Ramos (cell line): ENCODE data around the gene TTC9.
"Not testable (repeated sequence)": the region's sequence is repeated elsewhere in the genome, so short reads cannot be mapped to it uniquely, and the experiment has no call there.

ENCODE experiments used
- in situ Hi-C: fragments of 300-500 bp; cut with MboI; formaldehyde crosslinking; loops from one replicate; pipeline ENCODE4 v1.14.3; 2022; ENCODE audit warnings: low sequenced_read_pairs; ENCODE audit not compliant: unreplicated experiment

TTC9 gene

DNA sequence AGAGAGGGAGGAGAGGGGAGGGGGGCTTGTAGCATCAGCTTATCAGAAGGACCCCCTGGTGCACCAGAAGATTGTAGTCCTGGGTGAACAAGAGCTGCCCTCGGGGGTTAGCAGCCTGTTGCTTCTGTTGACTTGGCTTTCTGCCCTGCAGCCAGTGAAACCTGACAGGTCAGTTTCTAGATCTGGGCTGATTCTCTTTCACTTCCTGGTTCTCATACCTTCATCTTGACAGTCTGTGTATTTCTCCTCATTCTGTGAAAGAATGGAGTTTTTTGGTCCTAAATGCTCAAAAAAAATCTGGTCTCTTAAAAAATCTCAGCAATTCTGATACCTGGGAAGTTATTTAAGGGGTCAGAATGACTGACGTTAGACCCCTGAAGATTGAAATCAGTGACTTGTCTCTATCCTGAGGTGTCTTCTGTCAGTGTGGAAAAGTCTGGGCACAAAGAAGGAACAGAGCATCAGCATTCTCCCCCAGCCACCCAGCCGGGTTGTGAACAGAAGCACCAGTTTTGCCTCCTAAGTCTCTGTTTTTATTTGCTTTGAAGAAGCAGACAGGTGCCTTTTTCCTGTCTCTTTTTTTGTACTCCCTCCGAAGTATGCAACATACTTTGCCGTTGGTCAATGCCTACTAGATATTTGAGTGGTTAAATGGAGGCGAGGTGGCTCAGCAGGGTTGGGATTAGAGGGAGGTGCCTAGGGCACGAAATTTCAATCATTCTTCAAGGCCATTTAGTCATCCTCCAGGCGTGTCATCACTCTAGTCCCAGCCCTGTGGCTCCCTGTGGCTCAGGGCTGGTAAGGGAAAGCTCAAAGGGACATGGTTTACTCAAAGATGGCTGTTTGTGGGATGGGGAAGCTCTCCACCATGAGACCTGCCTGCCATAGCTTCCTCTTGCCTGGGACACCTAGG, 24.0 kb downstream of the TTC9 start:
- in situ Hi-C loops = loop anchor here (25.0 kb wide), 2 partner anchors 897 to 1053 kb away; partner anchors contain the start of gene SUSD6

DNA sequence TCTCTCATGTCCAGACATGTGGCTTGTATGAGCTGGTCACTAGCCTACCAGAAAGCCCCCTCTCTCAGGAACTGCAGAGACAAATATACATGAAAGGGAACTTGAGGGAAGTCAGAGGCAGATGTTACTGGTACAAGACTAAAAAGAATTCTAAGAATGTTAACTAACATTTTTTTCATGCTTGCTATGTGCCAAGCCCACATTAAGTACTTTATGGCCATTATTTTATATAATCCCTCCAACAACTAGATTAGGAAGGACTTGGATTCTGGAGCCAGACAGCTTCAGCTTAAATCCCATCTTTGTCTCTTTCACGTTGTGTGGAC, 24.6 kb downstream of the TTC9 start:
- in situ Hi-C loops = loop anchor here (25.0 kb wide), 2 partner anchors 896 to 1054 kb away; partner anchors contain the start of gene SUSD6

DNA sequence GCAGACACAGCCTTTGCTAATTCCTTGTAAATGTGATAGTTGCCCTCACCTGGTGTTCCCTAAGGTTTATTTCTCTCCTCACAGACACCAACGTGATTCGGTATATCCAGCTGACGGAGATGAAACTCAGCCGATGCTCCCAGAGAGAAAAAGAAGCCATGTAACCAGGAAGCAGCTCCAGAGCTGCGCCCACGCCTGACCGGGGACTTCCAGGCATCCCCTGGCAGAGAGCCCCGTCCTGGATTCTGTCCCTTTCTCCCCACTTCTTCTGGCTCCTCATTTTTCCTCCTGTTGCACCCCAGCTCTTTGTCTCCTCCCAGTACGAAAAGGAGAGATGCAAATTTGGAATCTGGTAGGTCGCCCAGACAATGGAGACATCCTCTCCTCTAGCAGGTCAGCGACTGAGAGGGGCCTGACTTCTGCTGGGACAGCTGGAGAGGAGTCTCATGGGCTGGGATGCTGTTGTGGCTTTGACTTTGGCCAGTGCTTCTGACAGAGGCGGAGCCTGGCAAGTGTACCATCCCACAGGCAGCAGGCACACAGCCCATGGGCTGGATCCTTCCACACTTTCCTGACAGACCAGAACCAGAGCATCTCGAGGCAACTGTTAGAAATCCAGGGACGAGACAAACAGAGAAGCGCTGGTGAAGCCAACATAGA, 29.4 kb downstream of the TTC9 start:
- in situ Hi-C loops = loop anchor here (25.0 kb wide), 2 partner anchors 891 to 1059 kb away; partner anchors contain the start of gene SUSD6

DNA sequence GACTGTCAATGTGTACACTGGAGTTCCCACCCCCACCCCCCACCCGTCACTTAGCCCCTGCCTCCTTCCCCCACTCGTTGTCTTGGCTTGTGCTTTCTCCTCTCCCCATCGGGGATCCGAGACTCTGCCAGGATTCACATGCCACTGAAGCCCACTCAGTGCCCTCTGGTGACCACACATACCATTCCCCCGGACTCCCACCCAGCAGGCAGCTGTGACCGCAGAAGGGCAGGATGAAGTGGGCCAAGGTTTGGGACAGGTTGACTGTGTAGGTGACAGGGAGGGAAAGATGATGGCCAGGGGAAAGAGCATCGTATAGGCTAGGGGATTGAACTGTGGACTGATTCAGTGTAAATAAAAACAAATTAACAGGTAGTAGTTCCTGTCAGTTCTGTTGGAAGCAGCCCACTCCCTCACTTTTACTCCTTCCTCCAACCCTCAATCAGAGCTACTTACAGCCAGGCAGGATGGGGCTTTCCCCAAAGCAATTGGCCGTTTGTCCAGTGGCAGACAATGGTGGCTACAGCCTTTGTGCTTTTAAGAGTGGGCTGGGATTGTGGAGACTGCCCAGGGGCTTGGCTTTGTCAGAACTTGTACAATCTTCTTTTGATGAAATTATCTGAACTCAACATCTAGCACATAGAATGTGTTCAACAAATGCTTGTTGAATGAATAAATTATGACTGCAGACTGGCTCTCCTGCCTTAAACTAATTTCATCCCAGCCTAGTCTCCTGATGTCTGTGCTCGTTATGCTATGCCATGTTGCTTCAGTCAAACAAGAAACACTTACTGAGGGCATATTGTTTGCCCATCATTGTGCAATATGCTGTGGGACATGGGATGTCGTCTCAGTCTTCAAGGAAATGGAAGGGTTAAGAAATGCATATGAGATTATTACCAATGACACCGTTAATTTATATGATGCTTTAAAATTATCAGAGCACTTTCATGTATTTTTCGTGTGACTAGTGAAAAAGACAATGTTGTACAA, 30.2 kb downstream of the TTC9 start:
- in situ Hi-C loops = loop anchor here (25.0 kb wide), 2 partner anchors 890 to 1060 kb away; partner anchors contain the start of gene SUSD6

DNA sequence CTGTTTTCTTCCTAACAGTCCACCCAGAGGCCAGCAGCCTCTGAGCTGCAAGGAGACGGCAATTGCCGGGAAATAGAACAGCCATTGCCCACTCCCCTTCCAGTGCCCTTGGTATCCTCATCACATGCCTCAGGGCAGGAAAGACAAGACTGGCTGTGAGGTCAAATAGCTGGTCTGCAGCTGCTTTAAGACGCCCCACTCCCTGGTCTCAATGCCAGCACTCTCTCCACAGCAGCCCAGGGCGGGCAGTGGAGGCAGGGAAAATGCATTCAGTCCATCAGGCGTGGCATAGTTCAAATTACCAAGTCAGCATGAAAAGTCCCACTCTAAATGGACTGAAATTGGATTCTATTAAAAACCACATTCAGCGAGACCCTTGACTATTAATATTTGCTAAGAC, 35.6 kb downstream of the TTC9 start:
- in situ Hi-C loops = no loop called here

DNA sequence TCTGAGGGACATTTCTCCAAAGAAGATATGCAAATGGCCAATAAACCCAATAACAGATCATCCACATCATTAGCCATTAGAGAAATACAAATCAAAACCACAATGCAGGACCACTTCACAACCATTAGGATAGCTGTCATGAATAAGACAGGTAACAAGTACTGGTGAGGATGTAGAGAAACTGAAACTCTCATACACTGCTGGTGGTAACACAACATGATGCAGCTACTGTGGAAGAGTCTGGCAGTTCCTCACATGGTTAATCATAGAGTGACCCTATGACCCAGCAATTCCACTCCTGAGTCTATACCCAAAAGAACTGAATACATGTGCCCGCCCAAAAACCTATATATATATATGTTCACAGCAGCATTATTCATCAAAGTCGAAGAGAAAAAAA, 39.0 kb downstream of the TTC9 start:
- in situ Hi-C loops = no loop called here

DNA sequence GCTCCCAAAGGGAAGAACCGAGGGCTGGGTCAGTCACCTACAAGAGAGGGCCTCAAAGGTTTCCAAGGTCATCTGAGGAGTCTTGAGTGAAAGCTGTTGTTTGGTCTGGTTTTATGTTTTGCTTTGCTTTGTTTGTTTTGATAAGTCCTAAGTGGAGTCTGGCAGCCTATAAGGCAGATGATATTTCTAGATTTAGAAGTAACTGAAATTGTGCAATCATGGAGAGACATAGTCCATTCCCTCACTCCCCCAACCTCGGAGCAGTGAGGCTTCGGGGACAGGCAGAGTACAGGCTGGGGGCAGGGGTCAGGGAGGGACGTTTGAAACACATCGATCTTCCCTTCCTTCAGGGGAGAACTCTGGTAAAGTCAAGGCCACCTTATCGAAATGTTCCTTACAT, 42.3 kb downstream of the TTC9 start:
- in situ Hi-C loops = no loop called here

DNA sequence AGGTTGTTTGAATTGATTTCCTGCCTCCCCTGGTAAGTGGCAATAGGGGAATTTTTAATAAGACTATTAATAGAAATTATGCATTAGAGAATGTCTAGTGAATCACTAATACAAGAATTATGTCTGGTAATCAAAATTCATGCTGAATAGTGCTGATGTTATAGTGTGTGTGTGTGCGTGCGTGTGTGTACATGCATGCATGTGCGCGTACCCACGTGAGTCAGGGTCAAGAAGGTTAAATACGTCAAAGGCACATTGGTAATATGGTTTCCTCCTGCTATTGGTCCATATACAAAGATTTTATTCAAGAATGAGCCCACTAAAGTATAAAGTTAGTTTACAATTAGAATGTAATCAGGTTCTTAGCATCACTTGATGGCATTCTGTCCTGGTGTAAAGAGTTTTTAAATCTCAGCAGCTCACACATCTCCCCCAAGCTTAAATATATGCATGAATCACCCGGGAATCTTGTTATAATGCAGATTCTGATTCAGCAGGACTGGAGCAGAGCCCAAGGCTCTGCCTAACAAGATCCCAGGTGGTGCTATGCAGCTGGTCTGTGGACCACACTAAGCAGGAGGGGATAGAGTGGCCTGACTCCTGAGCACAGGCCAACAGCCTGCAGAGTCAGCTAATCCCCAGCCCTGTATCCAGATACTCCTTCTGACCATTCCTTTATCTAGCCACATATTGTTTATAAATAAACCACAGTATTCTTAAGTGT, 43.9 kb downstream of the TTC9 start:
- in situ Hi-C loops = no loop called here

DNA sequence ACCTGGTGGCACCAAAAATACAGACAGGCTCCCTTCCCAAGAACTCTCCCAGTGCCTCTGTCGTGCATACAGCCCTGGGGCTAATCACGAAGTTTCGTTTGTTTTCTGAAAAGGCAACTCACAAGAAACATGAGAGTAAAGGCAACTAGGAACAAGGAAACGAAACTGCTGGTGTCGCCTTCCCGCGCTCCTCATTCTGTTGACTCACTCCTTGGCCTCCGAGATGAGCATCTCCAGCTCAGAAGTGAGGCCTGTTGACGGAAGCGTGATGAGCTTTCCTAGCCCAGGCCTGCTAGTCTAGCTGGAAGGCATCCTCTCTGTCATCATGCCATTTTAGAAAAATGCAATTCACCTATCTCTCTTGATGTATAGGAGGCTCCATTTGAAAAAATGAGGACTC, 50.5 kb downstream of the TTC9 start:
- in situ Hi-C loops = no loop called here

DNA sequence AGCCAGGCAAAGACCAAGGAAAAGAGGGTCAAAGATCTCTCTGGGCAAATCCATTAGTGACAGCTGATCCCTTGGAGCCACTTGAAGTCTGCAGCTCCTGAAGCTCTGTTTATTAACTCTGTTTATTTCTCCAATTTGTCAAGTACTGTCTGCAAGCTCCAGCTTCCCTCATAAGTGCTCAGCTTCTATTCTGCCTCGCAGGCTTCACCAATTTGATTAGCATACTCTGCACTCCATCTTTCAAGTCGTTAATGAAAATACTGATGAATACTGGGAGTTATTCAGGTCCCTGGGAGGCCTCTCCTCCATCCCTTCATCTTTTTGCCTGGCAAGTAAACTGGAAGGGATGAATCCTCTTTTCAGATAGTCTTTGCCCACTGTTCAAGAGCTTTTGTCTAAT, 54.3 kb downstream of the TTC9 start:
- in situ Hi-C loops = no loop called here

DNA sequence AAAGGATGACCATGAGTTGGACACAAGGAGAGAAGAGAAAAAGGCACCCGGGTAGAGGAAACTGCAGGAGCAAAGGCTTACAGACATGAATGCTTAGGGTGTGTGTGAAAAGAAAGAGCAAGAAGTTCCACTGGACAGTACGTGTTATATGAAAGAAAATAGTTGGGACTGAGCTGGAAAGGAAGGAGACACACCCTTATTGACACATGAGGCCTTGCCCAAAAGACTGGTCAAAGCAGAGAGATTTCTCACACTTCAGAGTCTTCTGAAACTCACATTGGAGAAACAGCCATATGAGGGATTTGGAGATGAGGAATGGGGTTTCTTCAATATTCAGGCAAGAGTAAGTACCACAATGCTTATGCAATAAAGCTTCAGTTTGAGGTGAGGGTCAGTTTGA, 56.0 kb downstream of the TTC9 start:
- in situ Hi-C loops = no loop called here

DNA sequence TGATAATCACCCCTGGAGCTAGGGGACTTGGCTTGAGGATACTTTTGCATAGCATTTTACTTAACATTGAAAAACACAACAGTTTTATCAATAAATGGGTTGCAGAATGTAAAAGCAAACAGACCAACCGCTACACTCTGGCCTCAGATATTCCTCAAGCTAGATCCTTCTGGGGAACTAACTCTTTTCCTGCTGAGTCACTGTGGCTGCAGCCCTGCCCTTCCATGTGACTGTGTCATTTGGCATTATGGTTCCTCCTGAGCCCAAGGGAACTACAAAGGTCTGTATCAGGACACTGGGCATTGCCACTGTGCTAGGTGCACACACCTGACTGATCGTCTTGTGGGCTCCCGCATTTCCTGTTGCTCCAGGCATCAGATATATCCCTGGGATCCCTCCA, 56.6 kb downstream of the TTC9 start:
- in situ Hi-C loops = no loop called here

DNA sequence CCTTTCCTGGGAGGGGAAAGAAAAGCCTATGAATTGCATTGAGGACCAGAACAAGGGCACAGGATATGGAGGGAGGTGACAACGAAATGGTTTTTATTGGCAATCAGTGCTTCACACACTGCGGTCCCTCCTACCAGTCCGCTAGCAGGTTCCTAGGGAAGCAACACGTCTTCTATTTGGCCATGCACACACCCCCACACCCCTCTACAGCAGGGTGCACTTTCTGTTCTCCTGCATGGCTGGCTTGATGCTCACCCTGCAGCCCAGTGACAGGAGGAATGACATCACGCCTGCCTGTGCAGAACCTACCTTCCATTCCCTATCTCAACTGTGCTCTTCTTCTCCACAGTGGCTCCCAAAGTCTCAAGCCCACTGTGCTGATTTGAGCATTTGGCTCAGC, 57.9 kb downstream of the TTC9 start:
- in situ Hi-C loops = no loop called here

DNA sequence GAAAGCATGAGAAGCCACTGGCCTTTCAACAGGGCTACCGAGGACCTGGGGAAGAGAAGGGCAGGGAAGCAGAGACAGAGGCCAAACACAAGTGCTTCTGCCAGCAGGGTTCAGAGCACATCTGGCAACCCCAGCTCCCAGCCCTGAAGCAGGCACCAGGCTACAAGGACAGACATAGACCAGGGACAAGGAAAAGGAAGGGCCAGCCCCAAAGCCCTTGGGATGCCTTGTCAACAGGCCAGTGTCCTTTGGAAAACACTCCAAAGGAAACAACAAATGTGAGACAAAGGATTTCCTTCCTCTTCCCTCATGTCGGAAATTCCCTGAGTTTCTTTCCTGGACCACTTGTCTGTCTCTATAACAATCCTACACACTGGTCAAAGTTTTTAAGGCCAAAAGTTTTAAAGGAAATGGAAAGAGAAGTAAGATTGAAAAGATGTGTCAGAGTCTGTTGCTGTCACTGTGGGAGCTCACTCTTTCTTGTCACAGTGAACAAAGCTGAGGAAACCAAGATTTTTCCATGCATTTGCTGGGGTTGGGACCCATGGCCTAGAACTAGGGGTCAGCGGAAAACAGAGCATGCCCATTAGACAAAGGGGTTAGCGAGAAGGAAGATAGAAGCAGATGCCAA, 59.4 kb downstream of the TTC9 start:
- in situ Hi-C loops = no loop called here

DNA sequence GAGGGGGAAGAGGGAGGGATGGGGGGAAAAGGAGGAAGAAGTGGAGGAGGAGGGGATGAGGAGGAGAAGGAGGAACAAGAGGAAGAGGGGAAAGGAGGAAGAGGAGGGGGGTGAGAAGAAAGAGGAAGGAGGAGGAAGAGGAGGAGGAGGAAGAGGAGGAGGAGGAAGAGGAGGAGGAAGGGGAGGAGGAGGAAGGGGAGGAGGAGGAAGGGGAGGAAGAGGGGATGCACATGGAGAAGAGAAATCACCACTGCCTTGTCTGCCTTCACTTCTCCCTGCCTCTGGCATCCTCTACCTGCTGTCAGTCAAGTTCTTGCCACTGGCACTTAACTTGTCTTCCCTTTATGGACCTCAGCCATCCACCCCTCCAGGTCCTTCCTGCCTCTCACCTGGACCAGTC, 59.9 kb downstream of the TTC9 start:
- in situ Hi-C loops = no loop called here

DNA sequence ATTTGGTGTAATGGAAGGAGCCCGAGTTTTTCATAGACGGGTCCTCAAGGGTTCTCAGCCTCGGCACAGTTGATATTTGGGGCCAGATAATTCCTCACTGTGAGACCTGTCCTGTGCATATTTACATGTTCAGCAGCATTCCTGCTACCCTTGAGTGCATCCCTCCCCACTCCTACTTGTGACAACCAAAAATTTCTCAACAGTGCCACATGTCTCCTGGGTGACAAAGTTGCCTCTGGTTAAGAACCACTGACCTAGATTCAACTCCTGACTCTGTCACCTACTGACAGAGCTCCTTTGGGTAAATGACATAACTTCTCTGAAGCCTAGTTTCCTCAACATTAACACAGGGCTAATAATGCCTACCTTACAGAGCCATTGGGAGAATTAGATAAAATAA, 60.4 kb downstream of the TTC9 start:
- in situ Hi-C loops = no loop called here

DNA sequence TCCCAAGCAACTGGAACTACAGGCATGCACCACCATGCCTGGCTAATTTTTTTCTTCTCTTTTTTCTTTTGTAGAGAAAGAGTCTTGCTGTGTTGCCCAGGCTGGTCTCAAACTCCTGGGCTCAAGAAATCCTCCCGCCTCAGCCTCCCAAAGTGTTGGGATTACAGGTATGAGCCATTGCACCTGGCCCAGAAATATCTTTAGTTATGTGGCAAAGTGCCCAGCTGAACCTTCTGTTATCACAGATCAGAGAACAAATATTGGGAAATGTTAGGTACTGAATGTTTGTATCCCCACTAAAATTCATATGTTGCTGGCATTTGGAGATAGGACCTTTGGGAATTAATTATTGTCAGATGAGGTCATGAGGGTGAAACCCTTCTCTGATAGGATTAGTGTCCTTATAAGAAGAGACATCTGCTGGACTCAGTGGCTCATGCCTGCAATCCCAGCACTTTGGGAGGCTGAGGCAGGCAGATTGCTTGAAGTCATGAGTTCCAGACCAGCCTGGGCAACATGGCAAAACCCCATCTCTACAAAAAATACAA, 62.0 kb downstream of the TTC9 start:
- in situ Hi-C loops = not testable (repeated sequence)

DNA sequence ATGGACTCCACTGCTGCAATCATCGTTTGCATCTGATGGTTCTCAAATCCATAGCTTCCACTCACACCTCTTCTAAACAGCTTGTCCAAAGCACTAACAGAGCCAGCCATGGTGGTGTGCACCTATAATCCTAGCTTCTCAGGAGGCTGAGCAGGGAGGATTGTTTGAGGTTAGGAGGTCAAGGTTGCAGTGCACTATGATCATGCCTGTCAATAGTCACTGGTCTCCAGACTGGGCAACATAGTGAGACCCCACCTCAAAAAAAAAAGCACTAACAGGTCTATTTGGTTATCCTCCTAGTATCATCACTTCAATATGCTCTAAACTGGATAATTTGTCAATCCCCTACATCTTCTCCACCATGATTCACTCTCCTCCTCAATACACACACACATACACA, 63.2 kb downstream of the TTC9 start:
- in situ Hi-C loops = no loop called here

DNA sequence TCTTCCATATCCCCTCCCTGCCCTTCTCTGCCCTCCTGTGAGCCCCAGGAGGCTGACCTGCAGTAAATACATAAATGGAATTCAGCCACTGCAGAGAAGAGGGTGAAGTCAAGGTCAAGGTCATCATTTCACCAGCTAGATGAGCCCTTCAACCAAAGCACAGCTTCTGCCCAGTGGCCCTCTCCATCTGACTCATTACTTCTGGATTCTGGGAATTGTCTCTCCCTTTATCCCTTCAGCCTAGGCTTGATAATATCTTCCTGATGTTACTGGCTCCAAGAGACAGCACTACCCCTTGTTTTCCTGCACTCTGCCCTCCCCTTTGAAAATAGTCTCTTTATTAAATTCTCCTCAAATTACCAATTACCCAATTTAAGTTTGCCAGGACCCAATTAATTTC, 64.5 kb downstream of the TTC9 start:
- in situ Hi-C loops = no loop called here
